HEK293T (cell line): ENCODE measurements around the gene TMEM178B.

Source experiments
- ARNT ChIP-seq: fragments of 450-650 bp; IDR thresholded peaks from 2 replicates; pipeline ENCODE4 v1.6.1; 2017; ENCODE audit warnings: mild to moderate bottlenecking
- BHLHE40 ChIP-seq: fragments of 450-650 bp; IDR thresholded peaks from 2 replicates; pipeline ENCODE4 v1.6.1; 2016; ENCODE audit warnings: mild to moderate bottlenecking, moderate library complexity, borderline replicate concordance
- CTBP1 ChIP-seq: fragments of 450-650 bp; IDR thresholded peaks from 2 replicates; pipeline ENCODE4 v1.6.1; 2016; ENCODE audit warnings: borderline replicate concordance
- FOXA1 ChIP-seq: fragments of 450-650 bp; IDR thresholded peaks from 2 replicates; pipeline ENCODE4 v1.6.1; 2016; ENCODE audit warnings: mild to moderate bottlenecking
- FOXM1 ChIP-seq: fragments of 450-650 bp; IDR thresholded peaks from 2 replicates; pipeline ENCODE4 v1.6.1; 2017; ENCODE audit warnings: mild to moderate bottlenecking, borderline replicate concordance
- L3MBTL2 ChIP-seq: fragments of 450-650 bp; conservative IDR thresholded peaks from 2 replicates; pipeline ENCODE4 v1.6.1; 2016; ENCODE audit warnings: mild to moderate bottlenecking
- LEF1 ChIP-seq: fragments of 450-650 bp; IDR thresholded peaks from 2 replicates; pipeline ENCODE4 v1.6.1; 2017; ENCODE audit warnings: mild to moderate bottlenecking, borderline replicate concordance
- NFRKB ChIP-seq: fragments of 450-650 bp; IDR thresholded peaks from 2 replicates; pipeline ENCODE4 v1.6.1; 2016; ENCODE audit warnings: mild to moderate bottlenecking, moderate library complexity
- PKNOX1 ChIP-seq: fragments of 450-650 bp; IDR thresholded peaks from 2 replicates; pipeline ENCODE4 v1.6.1; 2016
- SP1 ChIP-seq: fragments of 450-650 bp; IDR thresholded peaks from 2 replicates; pipeline ENCODE4 v1.6.1; 2017
- SUZ12 ChIP-seq: fragments of 450-650 bp; IDR thresholded peaks from 2 replicates; pipeline ENCODE4 v1.6.1; 2016; ENCODE audit warnings: mild to moderate bottlenecking

- TF ChIP-seq CTBP1 = no peak
- TF ChIP-seq PKNOX1 = no peak
- TF ChIP-seq FOXM1 = no peak
- no peak for TF ChIP-seq FOXA1
- TF ChIP-seq ARNT = no peak
- TF ChIP-seq LEF1 = no peak
- no peak for TF ChIP-seq SP1
- no peak for TF ChIP-seq NFRKB
- TF ChIP-seq BHLHE40 = no peak
- no peak for TF ChIP-seq L3MBTL2
- no peak for TF ChIP-seq SUZ12
Observed at GRCh38 chr7:141118767-141119166, 44.9 kb downstream of the TMEM178B start.
